Fibroblast of the aortic adventitia (primary cell): ENCODE measurements around the gene PRTFDC1. TPM values are rescaled to one million over a fixed set of nuclear protein-coding genes. Genes with fewer than 3 reads are reported as not detected.

Source experiments
- DNase-seq: peaks from one replicate; pipeline ENCODE4 v3.0.0-alpha.2; 2010; ENCODE audit warnings: low read depth
- H3K4me3 ChIP-seq: 2 replicates; pipeline ENCODE4 v1.5.1; 2011; ENCODE audit warnings: low read depth, mild to moderate bottlenecking, control low read depth, low read length, moderate library complexity
- CTCF ChIP-seq: IDR thresholded peaks from 2 replicates; pipeline ENCODE4 v1.5.1; 2011; ENCODE audit warnings: mild to moderate bottlenecking, low read length, control low read depth, inconsistent platforms; ENCODE audit not compliant: insufficient read depth
- total RNA-seq: library from RNA; depleted of rRNA; stranded (reverse); fragments of >200 nt; gene quantifications from 2 replicates; pipeline ENCODE4 v1.2.3, GENCODE V29; 2012; ENCODE audit warnings: low replicate concordance

PRTFDC1 gene
- total RNA-seq, 1 donor = 39.6 TPM

GRCh38 chr10:24869354-24870015, 82.9 kb downstream of the PRTFDC1 start:
- peak; percentile 95 for DNase-seq
- no peak overlapping the region for H3K4me3 ChIP-seq
- TF ChIP-seq CTCF = no peak

- no peak overlapping the region for H3K4me3 ChIP-seq
- no peak for TF ChIP-seq CTCF
- DNase-seq = peak; percentile 79
Observed at GRCh38 chr10:24866604-24867583, 85.5 kb downstream of the PRTFDC1 start.

GRCh38 chr10:24865783-24866182, 86.6 kb downstream of the PRTFDC1 start:
- no peak for DNase-seq
- H3K4me3 ChIP-seq = no peak overlapping the region
- no peak for TF ChIP-seq CTCF

- no peak for DNase-seq
- no peak overlapping the region for H3K4me3 ChIP-seq
- TF ChIP-seq CTCF = no peak
Observed at GRCh38 chr10:24862589-24862988, 89.8 kb downstream of the PRTFDC1 start.

- DNase-seq = peak; percentile 93
- H3K4me3 ChIP-seq = no peak overlapping the region
- TF ChIP-seq CTCF = no peak
Observed at GRCh38 chr10:24858288-24859270, 93.8 kb downstream of the PRTFDC1 start.

- DNase-seq = no peak
- H3K4me3 ChIP-seq = no peak overlapping the region
- no peak for TF ChIP-seq CTCF
Observed at GRCh38 chr10:24857031-24857725, 95.2 kb downstream of the PRTFDC1 start.
